KOPT-K1 (cell line): ENCODE measurements around the gene CYTH1.

Experiments used
- H3K27ac ChIP-seq: fragments of 200-600 bp; sonication (generic); 2 replicates; pipeline ENCODE4 v1.5.1; 2016; ENCODE audit warnings: antibody characterized with exemption, mild to moderate bottlenecking, low read depth, low read length; ENCODE audit not compliant: poor library complexity, severe bottlenecking
- H3K36me3 ChIP-seq: fragments of 200-600 bp; sonication (generic); 2 replicates; pipeline ENCODE4 v1.5.1; 2017; ENCODE audit warnings: antibody characterized with exemption, mild to moderate bottlenecking, low read length, moderate library complexity; ENCODE audit not compliant: insufficient read depth
- H3K9me3 ChIP-seq: fragments of 200-600 bp; sonication (generic); 2 replicates; pipeline ENCODE4 v1.5.1; 2017; ENCODE audit warnings: antibody characterized with exemption, low read length, mild to moderate bottlenecking; ENCODE audit not compliant: insufficient read depth, poor library complexity, severe bottlenecking

Gene CYTH1

DNA sequence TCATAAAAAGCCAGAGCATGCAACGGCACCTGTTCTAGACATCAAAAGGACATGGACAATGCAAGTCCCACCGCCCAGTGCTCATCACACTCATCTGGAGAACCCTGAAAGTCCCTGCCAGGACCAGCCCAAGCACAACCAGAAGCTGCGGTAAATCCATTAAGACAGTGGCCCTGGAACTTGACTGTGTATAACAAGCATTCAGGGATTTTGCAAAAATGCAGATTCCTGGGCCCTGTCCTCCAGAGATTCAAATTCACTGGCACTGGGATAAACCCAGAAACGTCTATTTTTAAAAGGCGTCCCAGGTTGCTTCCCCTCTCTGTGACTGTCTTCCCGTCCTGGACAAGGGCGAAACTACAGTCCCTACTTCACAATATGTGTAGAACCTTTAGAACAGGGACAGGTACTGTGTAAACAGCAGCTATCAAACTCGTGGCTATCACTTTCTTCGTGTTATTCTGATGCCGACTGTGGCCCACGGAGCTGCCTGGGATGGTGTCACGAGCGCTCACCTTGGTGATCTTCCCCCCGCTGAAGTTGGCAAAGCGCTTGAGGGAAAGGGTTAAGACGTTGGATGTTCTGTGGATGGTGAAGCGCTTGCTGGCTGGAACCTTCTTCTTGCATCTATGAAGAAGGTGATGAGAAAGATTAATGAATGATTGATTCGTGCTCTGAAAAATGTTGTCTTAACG, 36.2 kb upstream of the CYTH1 start:
- Histone ChIP-seq H3K9me3 (no peaks in the 10 kb centered on the region), H3K27ac (peak overlapping the region; percentile 77), H3K36me3 (peaks cover 93% of the 10 kb centered on the region)

- peaks cover 94% of the 10 kb centered on the region for H3K36me3 ChIP-seq
- H3K27ac ChIP-seq: peak overlapping the region; percentile 77
Measured at GRCh38 chr17:78817123-78817522, 35.0 kb upstream of the CYTH1 start.

DNA sequence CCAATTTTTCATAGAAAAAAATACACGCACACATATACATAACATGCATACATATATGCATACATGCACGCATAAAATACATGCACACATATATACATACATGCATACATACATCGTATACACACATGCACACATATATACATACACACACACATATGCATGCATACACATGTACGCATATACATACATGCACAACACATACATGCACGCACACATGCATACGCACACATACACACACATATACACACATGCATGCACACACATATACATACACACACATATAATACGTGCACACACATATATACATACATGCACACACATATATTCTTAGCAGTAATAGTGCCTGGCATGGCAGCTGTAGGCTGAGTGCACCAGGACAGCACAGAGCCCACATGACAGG, 33.6 kb upstream of the CYTH1 start:
- no peak overlapping the region for H3K27ac ChIP-seq
- no peaks in the 10 kb centered on the region for H3K9me3 ChIP-seq
- H3K36me3 ChIP-seq: peaks cover 96% of the 10 kb centered on the region

More at GRCh38 chr17:78817123-78817522, 35.0 kb upstream of the CYTH1 start:
- no peaks in the 10 kb centered on the region for H3K9me3 ChIP-seq

GRCh38 chr17:78812855-78813254, 30.8 kb upstream of the CYTH1 start:
- peaks cover 100% of the 10 kb centered on the region for H3K36me3 ChIP-seq
- no peak overlapping the region for H3K27ac ChIP-seq
- no peaks in the 10 kb centered on the region for H3K9me3 ChIP-seq

GRCh38 chr17:78808163-78808562, 26.1 kb upstream of the CYTH1 start:
- no peaks in the 10 kb centered on the region for H3K9me3 ChIP-seq
- H3K36me3 ChIP-seq: peaks cover 100% of the 10 kb centered on the region
- H3K27ac ChIP-seq: no peak overlapping the region

DNA sequence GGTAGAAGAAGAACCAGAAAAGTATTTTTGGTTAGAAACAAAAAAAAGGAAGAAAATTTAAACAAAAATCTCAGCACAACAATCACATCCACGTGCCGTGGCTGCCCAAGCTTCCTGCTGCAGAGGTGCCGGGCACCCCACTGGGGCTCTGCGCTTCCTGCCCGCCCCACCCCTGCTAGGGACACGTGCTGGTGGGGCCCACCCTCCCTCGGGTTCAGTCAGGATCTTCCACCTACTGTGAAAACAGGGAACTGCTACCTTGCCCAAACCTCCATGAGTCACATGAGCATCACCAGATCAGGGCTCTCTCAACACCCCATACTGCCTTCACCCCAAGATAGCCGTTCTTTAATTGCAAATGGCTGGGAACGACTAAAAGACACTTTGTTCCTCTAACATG, 24.4 kb upstream of the CYTH1 start:
- peaks cover 99% of the 10 kb centered on the region for H3K36me3 ChIP-seq
- no peak overlapping the region for H3K27ac ChIP-seq
- H3K9me3 ChIP-seq: no peaks in the 10 kb centered on the region

DNA sequence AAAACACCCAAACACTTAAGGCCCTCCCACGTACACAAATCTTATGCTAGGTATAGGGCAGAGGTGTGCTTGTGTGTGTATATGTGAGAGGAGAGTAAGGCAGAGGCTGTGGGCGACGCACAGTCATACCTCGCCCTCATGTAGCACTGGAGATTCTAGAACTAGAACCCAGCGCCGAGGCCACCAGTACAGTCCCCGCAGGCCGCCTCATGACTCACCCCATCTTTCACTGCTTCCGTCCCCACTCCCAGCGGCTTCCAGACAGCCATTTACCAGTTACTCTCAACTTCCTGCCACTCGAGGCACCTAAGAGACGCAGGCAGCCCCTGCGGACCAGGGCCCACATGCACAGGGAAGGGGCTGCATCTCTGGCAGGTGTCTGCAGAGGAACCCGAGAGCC, 23.2 kb upstream of the CYTH1 start:
- Histone ChIP-seq H3K27ac (no peak overlapping the region), H3K36me3 (peaks cover 99% of the 10 kb centered on the region), H3K9me3 (no peaks in the 10 kb centered on the region)

DNA sequence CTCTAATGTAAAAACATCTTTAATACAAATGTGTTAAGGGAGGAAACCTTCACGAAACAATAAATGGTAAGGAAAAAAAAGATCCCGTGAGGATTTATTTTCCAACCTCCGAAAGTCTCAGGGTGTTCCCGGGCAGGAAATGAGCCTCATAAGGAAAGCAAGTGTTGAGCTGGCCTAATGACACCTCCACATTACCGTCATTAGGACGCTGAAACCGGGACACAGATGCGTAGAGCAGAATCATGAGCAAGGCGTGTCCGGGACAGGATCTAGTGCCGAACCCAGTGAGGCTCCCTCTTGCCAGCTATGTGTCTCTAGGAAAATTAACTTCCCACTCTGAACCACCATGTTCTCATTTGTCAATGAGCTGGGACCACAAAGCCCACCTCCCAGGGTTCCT, 22.7 kb upstream of the CYTH1 start:
- Histone ChIP-seq H3K36me3 (peaks cover 99% of the 10 kb centered on the region), H3K27ac (no peak overlapping the region), H3K9me3 (no peaks in the 10 kb centered on the region)

DNA sequence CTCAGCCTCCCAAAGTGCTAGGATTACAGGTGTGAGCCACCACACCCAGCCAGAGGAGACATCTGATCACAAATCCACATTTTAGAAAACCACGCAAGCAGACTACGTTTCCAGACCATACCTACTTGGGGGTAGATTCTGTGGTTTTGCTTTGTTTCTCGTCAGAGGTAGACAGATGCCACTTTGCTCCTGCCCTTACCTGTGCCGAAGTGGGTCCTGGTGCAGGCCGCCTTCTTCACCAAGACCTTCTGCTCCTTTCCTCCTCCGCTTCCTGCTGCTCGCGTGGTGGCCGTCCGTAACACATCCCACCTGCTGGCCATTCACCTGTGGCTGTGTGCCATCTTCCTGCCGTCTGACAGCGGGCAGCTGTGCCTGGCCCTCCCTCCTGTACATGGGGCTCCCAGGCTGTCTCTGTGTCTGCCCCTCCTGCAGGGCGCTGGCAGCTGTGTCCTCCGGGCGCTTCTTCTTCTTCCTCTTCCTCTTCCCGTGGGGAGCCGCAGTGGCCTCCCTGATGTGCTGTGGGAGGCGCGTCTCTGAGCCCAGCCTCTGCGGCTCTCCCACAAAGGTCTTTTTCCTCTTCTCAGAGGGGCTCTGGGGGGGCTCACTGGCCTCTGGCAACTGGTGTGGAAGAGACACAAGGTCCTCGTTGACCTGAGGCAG, 21.2 kb upstream of the CYTH1 start:
- H3K36me3 ChIP-seq: peaks cover 99% of the 10 kb centered on the region
- no peak overlapping the region for H3K27ac ChIP-seq
- no peaks in the 10 kb centered on the region for H3K9me3 ChIP-seq

GRCh38 chr17:78802459-78802858, 20.4 kb upstream of the CYTH1 start:
- Histone ChIP-seq H3K9me3 (no peaks in the 10 kb centered on the region), H3K36me3 (peaks cover 99% of the 10 kb centered on the region), H3K27ac (no peak overlapping the region)

- no peaks in the 10 kb centered on the region for H3K9me3 ChIP-seq
- H3K36me3 ChIP-seq: peaks cover 99% of the 10 kb centered on the region
- H3K27ac ChIP-seq: no peak overlapping the region
Measured at GRCh38 chr17:78802008-78802407, 19.9 kb upstream of the CYTH1 start.

DNA sequence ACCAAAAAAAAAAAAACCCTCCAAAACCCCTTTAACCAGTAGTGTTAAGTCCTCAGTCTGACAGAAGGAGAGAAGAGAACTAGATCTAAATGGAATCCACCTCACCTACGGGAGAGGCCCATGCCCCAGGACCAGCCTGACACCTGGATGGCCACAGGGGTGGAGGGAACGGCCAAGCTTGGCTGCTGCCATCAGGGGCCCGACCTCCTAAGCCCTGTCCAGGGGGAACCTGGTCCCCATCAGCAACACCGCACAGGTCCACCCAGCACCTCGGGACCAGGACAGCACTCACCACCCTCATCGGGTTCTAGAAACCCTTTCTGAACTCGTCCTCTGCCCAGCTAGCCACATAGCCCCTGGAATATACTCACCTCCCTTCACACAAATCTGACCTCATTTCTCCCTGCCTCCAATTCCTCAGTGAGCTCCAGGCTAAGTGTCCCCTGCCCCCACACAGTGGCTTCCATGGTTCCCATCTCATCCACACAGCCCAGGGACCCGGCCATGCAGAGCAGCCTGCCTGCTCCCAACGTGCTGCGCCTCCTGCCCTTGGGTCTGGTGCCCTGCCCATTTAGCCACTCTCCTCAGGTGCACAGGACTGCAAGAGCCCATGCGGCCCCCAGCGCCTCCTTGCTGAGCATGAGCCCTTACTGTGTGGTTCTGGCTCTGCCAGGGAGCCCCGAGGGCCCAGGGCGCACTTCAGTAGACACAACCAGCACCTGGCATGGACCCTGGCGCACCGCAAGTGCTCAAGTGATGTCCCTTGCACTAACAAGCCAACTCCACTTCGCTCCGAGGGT, 18.3 kb upstream of the CYTH1 start:
- Histone ChIP-seq H3K36me3 (peaks cover 99% of the 10 kb centered on the region), H3K9me3 (no peaks in the 10 kb centered on the region), H3K27ac (no peak overlapping the region)

DNA sequence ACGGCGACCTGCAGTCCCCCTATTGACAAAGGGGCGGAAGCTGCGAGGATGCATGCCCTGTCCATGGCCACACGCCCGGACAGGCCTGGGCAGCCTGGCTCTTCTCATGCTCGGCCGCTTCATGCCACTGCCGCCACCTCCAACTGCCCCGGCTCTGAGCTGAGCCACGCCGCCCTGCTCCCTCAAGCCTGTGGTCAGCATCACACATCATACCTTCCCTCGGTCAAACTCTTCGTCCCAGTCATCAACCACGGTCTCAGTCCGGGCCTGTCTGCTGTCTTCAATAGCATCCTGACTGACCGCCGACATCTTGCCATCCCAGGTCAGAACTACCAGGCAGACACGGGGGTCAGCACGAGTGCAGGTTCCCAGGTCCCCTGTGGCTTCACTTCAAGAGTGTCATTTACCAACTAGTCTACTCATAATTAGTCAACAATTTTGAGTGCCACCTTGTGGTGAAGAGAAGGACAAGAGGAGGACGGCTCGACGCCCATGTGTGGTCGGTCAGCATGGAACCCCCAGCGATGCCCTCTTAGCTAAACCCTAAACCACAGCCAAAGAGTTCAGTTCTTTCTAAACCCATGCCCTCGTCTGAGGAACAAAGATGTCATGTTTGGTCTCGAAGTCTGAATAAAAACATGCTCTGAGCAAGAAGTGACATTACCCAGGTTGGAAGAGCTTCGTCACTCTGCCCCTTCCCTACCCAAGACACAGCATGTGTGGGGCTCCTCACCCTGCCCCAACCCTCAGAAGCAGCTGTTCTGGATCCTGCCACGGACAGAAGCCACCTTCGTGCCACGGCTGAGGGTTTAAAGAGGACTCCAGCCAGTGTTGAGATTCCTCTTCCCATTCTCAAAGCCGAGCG, 16.9 kb upstream of the CYTH1 start:
- no peaks in the 10 kb centered on the region for H3K9me3 ChIP-seq
- no peak overlapping the region for H3K27ac ChIP-seq
- peaks cover 99% of the 10 kb centered on the region for H3K36me3 ChIP-seq

- H3K36me3 ChIP-seq: peaks cover 99% of the 10 kb centered on the region
- no peaks in the 10 kb centered on the region for H3K9me3 ChIP-seq
- no peak overlapping the region for H3K27ac ChIP-seq
Measured at GRCh38 chr17:78797691-78798585, 15.9 kb upstream of the CYTH1 start.
